Measurements from ENCODE around the gene DUSP21.
"Not testable (repeated sequence)": the region's sequence is repeated elsewhere in the genome, so short reads cannot be mapped to it uniquely, and the experiment has no call there.

Gene DUSP21

DNA sequence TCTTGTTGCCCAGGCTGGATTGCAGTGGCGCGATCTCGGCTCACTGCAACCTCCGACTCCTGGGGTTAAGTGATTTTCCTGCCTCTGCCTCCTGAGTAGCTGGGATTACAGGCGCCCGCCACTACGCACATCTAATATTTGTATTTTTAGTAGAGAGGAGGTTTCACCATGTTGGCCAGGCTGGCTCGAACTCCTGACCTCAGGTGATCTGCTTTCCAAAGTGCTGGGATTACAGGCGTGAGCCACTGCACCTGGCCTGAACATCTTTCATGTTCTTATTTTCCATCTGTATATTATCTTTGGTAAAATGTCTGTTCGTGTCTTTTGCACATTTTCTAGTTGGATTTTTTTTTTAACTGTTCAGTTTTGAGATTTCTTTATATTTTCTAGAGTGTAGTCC lies 46.9 kb downstream of the DUSP21 start:
- not testable (repeated sequence) for H2BK120ac ChIP-seq (ENCODE audit: low read depth, low read length); H3K23ac ChIP-seq (ENCODE audit: low read length); H2BK5ac ChIP-seq (ENCODE audit: low read length); H3K18ac ChIP-seq (ENCODE audit: low read length); H4K5ac ChIP-seq (ENCODE audit: low read length); H3K9ac ChIP-seq (ENCODE audit: low read length); H2BK15ac ChIP-seq (replicated peaks; ENCODE audit: low read depth); DNase-seq; H3K79me1 ChIP-seq (ENCODE audit: low read length); H3K36me3 ChIP-seq (ENCODE audit: control insufficient read depth, insufficient read depth, low read length); H3K27ac ChIP-seq (ENCODE audit: low read depth, low read length); H3K4me1 ChIP-seq (ENCODE audit: control insufficient read depth, low read depth, low read length); H3K4ac ChIP-seq (ENCODE audit: low read depth, low read length); H3K4me2 ChIP-seq (ENCODE audit: low read length); H3K27me3 ChIP-seq (ENCODE audit: insufficient read depth, low read length, poor library complexity); H3K56ac ChIP-seq (ENCODE audit: low read length); H4K8ac ChIP-seq (ENCODE audit: low read depth, low read length); H3K4me3 ChIP-seq (ENCODE audit: low read length); H2AK5ac ChIP-seq (ENCODE audit: low read length)
- no CpG with 5 or more reads among the region's 10 CpGs for WGBS (ENCODE audit: extremely low coverage, insufficient coverage, low lambda C conversion rate)
- peaks cover 48% of the 10 kb centered on the region for H3K79me2 ChIP-seq (ENCODE audit: control insufficient read depth, insufficient read depth, low read length)

GRCh38 chrX:44891642-44892041 lies 47.8 kb downstream of the DUSP21 start:
- H3K27ac ChIP-seq (ENCODE audit: low read depth, low read length): no peak overlapping the region
- no peak overlapping the region for H2AK5ac ChIP-seq (ENCODE audit: low read length)
- H4K5ac ChIP-seq (ENCODE audit: low read length): no peak overlapping the region
- DNase-seq: no peak
- H3K4me1 ChIP-seq (ENCODE audit: control insufficient read depth, low read depth, low read length): no peaks in the 10 kb centered on the region
- peaks cover 44% of the 10 kb centered on the region for H3K79me2 ChIP-seq (ENCODE audit: control insufficient read depth, insufficient read depth, low read length)
- H3K27me3 ChIP-seq (ENCODE audit: insufficient read depth, low read length, poor library complexity): no peaks in the 10 kb centered on the region
- H3K23ac ChIP-seq (ENCODE audit: low read length): no peak overlapping the region
- no peak overlapping the region for H2BK15ac ChIP-seq (replicated peaks; ENCODE audit: low read depth)
- no peak overlapping the region for H4K8ac ChIP-seq (ENCODE audit: low read depth, low read length)
- H3K18ac ChIP-seq (ENCODE audit: low read length): no peak overlapping the region
- WGBS (ENCODE audit: extremely low coverage, insufficient coverage, low lambda C conversion rate): no CpG with 5 or more reads among the region's 6 CpGs
- H3K4me3 ChIP-seq (ENCODE audit: low read length): no peak overlapping the region
- no peak overlapping the region for H2BK120ac ChIP-seq (ENCODE audit: low read depth, low read length)
- H2BK5ac ChIP-seq (ENCODE audit: low read length): no peak overlapping the region
- H3K36me3 ChIP-seq (ENCODE audit: control insufficient read depth, insufficient read depth, low read length): no peaks in the 10 kb centered on the region
- no peak overlapping the region for H3K56ac ChIP-seq (ENCODE audit: low read length)
- H3K4me2 ChIP-seq (ENCODE audit: low read length): no peak overlapping the region
- H3K9ac ChIP-seq (ENCODE audit: low read length): no peak overlapping the region
- no peaks in the 10 kb centered on the region for H3K79me1 ChIP-seq (ENCODE audit: low read length)
- H3K4ac ChIP-seq (ENCODE audit: low read depth, low read length): no peak overlapping the region
